Inflammatory macrophage treated with lipopolysaccharide for 4 hours (primary cell): ENCODE data around the gene XPNPEP1.

ENCODE experiments used
- DNase-seq: peaks from one replicate; pipeline ENCODE4 v3.0.0-alpha.2; 2020

The XPNPEP1 gene

GRCh38 chr10:109892117-109892516, 31.2 kb downstream of the XPNPEP1 start:
- DNase-seq, result no peak

GRCh38 chr10:109891105-109891504, 32.2 kb downstream of the XPNPEP1 start:
- no peak for DNase-seq

GRCh38 chr10:109889867-109890266, 33.4 kb downstream of the XPNPEP1 start:
- DNase-seq, result peak; percentile 87

GRCh38 chr10:109887776-109888175, 35.5 kb downstream of the XPNPEP1 start:
- DNase-seq, result no peak

GRCh38 chr10:109887243-109887642, 36.1 kb downstream of the XPNPEP1 start:
- no peak for DNase-seq

GRCh38 chr10:109886781-109887140, 36.5 kb downstream of the XPNPEP1 start:
- DNase-seq, result peak; percentile 13

GRCh38 chr10:109886037-109886780, 37.1 kb downstream of the XPNPEP1 start:
- DNase-seq, result no peak

- DNase-seq, result peak; percentile 77
Measured at GRCh38 chr10:109883859-109884771, 39.2 kb downstream of the XPNPEP1 start.

GRCh38 chr10:109882251-109883057, 40.9 kb downstream of the XPNPEP1 start:
- DNase-seq, result no peak

- DNase-seq, result no peak
Measured at GRCh38 chr10:109881769-109882057, 41.6 kb downstream of the XPNPEP1 start.

- DNase-seq, result no peak
Measured at GRCh38 chr10:109880886-109881768, 42.2 kb downstream of the XPNPEP1 start.

GRCh38 chr10:109877546-109877945, 45.8 kb downstream of the XPNPEP1 start:
- no peak for DNase-seq

GRCh38 chr10:109875828-109876821, 47.2 kb downstream of the XPNPEP1 start:
- DNase-seq, result no peak

- DNase-seq, result no peak
Measured at GRCh38 chr10:109875151-109875568, 48.2 kb downstream of the XPNPEP1 start.

- no peak for DNase-seq
Measured at GRCh38 chr10:109871476-109871875, 51.8 kb downstream of the XPNPEP1 start.

GRCh38 chr10:109866995-109867635, 56.2 kb downstream of the XPNPEP1 start:
- DNase-seq, result no peak

GRCh38 chr10:109866168-109866994, 56.9 kb downstream of the XPNPEP1 start:
- no peak for DNase-seq

- no peak for DNase-seq
Measured at GRCh38 chr10:109863775-109864174, 59.5 kb downstream of the XPNPEP1 start.

GRCh38 chr10:109862738-109863137, 60.6 kb downstream of the XPNPEP1 start:
- no peak for DNase-seq

GRCh38 chr10:109862041-109862440, 61.3 kb downstream of the XPNPEP1 start:
- DNase-seq, result no peak
